ENCODE data around the gene SMC5.
"Not testable (repeated sequence)": the region's sequence is repeated elsewhere in the genome, so short reads cannot be mapped to it uniquely, and the experiment has no call there.

The SMC5 gene

DNA sequence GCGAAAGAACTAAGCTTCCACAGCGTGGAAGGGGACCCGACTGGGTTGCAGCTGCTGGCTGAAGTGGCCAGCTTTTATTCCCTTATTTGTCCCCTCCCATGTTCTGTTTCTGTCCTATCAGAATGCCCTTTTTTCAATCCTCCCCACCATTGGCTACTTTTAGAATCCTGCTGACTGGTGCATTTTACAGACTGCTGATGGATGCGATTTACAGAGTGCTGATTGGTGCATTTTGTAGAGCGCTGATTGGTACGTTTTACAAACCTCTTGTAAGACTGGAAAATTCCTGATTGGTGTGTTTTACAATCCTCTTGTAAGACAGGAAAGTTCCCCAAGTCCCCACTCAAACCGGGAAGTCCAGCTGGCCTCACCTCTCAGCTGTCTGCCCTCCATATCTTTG is 105.0 kb downstream of the SMC5 start:
- no peak for DNase-seq (ENCODE audit: low spot score)

DNA sequence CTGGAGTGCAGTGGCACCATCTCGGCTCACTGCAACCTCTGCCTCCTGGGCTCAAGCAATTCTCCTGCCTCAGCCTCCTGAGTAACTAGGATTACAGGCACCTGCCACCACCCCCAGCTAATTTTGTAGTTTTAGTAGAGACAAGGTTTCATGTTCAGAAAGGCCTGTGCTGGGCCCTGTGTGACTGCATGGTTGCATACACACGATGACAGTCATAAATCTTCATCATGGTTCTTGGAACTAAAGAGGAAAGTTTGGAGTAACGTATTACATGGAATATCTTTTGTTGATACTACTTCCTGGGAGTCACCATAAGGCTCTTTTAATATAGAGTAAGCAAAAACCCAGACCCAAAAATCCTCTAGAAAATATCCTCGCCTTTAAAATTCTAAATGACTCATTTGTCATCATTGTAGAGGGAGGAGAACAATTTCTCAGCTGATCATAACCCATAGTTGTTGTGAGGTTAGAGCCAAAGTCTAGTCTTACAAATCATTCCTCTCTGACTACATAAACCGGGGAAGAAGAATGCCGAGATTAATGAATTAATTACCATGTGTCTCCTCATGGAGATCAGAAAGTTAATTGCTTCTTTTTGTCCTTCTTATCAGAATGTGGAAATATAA is 108.6 kb downstream of the SMC5 start:
- no peak for DNase-seq (ENCODE audit: low spot score)

DNA sequence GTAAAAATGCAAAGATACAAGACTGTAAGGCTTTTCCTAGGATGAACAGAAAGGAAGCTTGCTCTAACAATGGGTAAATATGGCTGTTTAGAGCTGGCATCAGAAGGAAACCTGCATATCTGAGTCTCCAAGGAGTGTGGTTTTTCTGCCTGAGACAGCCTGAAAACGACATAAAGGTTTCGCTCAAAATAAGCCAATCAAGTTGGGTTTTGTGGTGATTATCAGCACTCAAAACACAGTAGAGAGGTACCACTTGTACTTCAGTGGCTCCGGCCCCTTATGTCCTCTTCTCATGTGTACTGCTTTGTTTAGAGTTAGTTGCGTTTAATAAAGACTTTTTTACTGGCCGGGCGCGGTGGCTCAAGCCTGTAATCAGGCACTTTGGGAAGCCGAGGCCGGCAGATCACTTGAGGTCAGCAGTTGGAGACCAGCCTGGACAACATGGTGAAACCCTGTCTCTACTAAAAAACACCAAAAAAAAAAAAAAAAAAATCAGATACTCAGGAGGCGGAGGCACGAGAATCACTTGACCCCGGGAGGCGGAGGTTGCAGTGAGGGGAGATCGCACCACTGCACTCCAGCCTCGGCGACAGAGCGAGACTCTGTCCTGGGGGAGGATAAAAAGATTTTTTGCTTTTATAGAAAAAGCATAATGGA is 116.3 kb downstream of the SMC5 start:
- DNase-seq (ENCODE audit: low spot score): no peak

DNA sequence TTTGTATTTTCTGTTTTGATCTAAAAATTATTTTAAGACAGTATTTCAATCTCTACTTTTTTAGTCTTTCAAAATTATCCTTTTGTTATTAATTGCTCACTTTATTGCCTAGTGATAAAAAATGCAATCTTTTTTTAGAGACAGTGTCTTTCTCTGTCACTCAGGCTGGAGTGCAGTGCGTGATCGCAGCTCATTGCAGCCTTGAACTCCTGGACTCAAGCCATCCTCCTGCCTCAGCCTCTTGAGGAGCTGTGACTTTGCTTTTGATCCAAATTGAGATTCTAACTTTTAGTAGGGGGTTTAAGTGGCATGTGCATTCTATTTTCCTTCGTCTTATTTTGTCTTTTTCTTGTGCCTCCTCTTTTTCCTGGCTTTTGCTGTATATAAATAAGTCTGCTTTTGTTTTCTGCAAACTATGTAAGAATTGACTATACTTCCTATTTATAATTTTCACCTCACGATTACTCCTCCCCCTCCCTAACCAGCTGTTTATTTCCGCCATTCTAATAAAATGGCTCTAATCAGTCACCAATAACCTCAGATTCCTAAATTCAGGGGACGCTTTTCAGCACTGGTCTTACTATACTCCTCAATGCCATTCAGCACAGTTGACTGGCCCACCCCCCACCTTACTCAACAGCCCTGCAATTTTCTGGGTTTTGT is 123.4 kb downstream of the SMC5 start:
- no peak for DNase-seq (ENCODE audit: low spot score)

DNA sequence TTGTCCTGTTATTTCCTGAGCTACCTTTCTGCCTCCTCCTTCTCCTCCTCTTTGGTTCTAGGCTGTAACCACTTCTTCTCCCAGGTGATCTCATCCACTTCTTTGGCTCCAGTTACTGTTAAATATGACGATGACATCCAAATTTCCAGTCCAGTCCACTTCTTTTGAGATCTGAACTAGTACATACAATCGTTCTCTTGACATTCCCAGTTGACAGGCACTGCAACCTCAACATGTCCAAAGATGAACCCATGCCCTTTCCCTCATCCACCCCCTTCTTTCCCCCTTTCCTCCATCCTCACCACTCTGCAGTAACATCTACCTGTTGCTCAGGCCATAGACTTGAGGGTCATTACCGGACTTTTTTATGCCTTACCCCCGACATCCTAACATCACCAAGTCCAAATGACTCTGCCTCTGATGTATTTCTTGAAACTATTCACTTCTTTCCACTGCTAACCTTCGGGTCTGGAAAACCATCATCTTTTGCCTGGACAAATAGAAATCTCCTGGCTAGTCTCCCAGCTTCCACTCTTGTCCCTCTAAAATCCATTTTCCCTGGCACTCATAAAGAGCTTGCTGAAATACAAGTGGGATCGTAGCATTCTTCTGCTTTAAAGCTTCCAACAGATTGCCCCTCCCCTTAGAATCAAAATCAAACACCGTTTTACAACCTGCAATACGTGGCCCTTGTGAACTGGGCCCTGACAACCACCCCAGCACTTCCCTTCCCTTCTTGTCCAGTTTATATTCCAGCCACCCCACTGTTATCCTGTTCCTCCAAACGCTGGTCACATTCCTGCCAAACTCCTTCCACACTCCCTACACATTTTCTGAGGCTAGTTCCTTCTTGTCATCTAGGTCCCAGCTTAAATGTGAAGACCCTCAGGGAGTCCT is 124.2 kb downstream of the SMC5 start:
- no peak for DNase-seq (ENCODE audit: low spot score)

GRCh38 chr9:70385426-70385825 is 126.6 kb downstream of the SMC5 start:
- DNase-seq (ENCODE audit: low spot score): no peak

- no peak for DNase-seq (ENCODE audit: low spot score)
Measured at GRCh38 chr9:70387663-70388062, 128.9 kb downstream of the SMC5 start.

GRCh38 chr9:70389188-70389587 is 130.4 kb downstream of the SMC5 start:
- no peak for DNase-seq (ENCODE audit: low spot score)

DNA sequence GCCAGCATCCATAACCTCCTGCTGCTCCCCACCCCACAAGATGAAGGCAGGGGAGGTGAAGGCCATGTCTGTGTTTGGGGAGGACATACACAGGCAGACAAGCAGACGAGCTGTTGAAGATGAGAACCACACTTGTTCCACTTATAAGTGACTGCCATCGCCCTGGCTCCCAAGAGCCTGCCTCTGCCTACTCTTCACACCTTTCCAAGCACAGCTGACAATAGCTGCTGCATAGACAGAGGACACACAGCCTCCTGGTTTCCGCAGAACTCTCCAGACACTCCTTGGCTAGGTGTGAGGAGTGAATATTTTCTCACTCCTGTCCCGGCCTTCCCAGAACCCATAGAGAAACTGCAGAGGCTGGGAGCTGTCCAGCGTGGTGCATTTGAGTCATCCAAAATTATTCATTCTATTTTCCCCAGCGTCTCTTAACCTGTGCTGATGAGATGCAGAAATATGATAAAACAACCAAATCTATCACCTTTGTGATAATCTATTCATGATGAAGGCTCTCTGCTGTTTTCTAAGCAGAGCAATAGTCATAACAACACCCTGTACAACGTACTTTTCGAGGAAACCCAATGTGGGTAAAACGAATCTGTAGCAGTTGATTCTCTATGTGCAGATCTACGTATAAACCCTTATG is 131.0 kb downstream of the SMC5 start:
- DNase-seq (ENCODE audit: low spot score): no peak

DNA sequence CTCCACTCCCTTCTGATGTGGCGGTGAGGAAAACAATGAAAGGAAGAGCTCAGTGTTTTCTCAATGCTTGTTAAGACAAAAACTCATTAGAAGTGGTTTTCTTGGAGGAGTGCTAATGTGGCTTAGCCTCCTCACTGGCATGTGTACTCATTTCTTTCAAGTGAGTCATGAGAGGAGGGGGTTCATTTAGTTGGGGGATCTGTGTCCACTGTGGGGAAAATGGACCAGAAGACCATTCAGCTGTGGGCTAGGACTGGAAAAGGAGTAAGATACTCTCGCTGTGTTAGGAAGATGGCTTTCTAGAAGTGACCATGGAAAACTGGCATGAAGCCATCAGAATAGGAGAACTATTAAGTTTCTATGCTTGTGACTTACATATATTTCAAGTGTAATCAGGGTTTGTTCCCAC is 132.2 kb downstream of the SMC5 start:
- no peak for DNase-seq (ENCODE audit: low spot score)

- DNase-seq (ENCODE audit: low spot score): peak; percentile 49
Measured at GRCh38 chr9:70392189-70392588, 133.4 kb downstream of the SMC5 start.

DNA sequence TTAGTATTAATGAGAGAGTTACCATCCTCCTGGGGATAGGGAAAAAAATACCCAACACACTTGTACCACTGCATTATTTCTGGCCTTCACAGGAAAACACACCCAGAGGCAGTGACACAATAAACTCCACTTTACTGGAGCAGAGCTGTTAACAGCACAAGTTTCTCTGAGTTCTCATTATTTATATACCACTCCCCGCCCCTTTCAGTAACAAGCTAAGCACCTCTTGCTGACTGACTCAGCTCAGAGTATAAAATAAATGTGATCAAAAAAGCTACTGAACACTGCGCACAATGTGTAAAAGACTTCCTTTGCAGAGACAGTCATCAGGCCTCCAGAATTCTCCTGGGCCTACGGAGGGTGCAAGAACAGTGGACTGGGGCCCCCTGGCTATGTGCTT is 134.1 kb downstream of the SMC5 start:
- DNase-seq (ENCODE audit: low spot score): no peak

GRCh38 chr9:70395652-70396051 is 136.9 kb downstream of the SMC5 start:
- no peak for DNase-seq (ENCODE audit: low spot score)

DNA sequence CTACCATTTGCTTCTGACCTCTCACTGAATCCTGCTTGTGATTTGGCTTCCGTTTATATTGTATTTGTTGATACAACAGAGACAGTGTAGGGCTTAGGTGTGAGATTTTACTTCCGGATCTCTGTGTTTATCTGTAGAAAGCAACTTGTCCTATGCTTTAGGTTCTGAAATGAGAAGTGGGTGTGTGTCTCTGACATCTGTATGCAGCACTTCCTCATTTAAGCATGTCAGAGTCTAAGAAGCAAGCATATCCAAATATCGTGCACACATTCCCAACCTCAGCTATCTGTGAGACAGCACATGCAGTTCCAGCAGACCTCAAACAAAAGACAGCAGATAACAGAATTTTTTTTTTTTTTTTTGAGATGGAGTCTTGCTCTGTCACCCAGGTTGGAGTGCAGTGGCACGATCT is 139.4 kb downstream of the SMC5 start:
- DNase-seq (ENCODE audit: low spot score): peak; percentile 68

DNA sequence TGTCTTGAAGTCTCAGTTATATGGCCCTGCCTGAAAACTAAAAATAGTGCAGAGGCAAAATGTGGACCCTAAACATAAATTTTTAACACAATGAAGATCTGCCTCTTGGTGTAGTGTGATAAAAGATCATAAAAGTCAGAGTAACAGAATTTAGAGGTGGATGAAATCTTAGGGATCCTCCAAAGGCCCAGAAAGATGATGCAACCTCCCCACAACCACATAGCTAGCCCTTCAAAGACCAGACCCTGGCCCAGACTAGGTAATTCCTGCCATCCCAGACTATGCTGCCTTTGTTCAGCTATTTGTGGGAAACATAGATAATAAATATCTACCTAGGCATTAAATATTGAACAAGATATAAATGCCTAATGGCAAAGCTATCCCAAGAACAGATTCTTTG is 140.4 kb downstream of the SMC5 start:
- DNase-seq (ENCODE audit: low spot score): no peak

DNA sequence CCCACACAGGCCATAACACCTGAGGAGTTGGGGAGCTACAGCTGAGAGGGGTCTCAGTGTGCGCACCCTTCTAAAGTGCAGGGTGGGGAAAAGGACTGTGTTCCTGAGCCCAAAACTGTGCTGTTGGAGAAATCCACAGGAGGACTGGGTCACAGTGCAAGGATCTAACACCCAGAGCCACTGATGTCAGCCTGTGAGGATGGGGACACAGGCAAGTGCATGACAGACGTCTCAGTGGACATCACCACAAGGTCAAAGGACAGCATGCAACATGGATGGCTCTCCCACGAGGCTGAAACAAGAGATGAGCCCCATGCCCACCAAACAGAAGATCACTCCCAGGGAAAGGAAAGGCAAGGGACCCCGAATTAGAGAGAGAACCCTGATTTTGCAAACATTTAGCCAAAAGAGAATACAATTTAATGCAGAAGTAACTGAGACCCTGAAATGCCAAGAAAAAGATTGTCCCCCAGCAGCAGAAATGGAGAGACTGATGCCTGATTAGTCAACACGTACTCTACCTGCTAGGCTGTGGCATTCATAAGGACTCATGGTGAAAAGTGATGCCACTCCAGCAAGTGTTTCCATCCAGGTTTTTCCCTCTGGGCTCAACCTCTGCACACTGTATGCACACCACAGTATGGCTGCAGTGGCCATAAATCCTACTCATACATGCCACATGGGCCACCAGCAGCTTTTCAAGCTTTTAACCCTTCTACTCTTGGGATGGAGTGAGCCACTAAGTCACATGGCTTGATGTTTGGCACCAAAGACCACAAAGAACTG is 141.5 kb downstream of the SMC5 start:
- DNase-seq (ENCODE audit: low spot score): no peak

- DNase-seq (ENCODE audit: low spot score): not testable (repeated sequence)
Measured at GRCh38 chr9:70401241-70401640, 142.5 kb downstream of the SMC5 start.

DNA sequence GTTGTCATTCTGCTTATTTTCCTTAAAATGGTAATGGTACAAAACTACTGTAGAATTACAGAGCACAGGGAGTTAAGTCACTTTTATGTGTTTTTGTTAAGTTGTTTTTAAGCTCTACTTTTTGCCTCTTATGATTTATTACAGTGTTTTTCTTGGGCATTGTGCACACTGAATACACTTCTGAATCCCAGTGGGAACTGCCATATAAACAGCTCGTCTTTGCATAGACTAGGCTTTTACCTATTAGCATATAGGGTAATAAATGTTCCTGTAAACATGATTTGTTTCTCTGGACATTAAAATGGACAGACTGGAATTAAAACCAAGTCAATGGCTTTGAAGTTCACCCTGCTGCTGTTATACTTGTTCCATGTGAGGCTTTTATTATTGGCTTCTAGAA is 143.4 kb downstream of the SMC5 start:
- no peak for DNase-seq (ENCODE audit: low spot score)

DNA sequence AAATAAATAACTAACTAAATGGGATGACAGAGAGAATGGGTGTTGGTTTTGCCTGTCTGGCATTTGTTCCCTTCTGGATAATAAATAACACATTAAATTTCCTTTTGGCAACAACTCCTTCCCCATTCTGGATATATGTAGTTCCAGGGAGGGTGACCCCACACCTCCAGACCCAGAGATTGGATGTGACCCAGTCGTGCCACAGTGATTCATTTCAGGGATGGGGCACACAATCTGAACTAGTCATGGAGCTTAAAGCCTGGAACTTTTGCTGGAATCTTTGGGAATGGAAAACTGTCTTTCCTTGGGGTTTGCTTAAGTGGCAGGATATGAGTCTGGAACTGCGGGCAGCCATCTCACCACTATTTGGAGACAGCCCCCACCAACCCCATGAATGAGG is 144.4 kb downstream of the SMC5 start:
- DNase-seq (ENCODE audit: low spot score): no peak

DNA sequence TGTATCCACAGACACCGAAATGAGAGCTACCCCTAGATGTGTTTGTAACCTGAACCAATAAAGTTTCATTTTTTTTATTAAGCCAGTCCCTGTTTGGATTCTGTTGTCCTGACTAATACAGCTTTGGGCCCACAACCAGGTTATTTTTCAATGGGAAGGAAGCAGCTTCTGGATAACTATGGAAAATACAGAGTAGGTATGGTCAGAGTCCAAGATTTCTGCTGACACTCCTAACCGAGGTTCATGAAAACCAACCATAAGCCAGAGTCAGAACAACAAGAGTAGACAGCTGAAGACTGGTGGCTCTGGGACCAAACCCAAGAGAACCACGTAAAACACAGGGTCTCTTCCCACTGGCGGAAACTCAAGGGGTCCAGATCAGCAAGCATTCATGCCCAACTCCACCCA is 144.8 kb downstream of the SMC5 start:
- no peak for DNase-seq (ENCODE audit: low spot score)

- DNase-seq (ENCODE audit: low spot score): no peak
Measured at GRCh38 chr9:70404261-70404660, 145.5 kb downstream of the SMC5 start.

Data from pons (tissue), 1 donor.